Temporal lobe (tissue), 2 donors: Measurements from ENCODE around the gene TRIM49D1. TPM values are rescaled to one million over a fixed set of nuclear protein-coding genes. Genes with fewer than 3 reads are reported as not detected.

ENCODE experiments used
- small RNA-seq: library from RNA; depleted of rRNA; stranded (forward); fragments of <200 nt; gene quantifications from one replicate; pipeline ENCODE3, GENCODE V24; 2014; ENCODE audit warnings: low replicate concordance
- total RNA-seq: library from RNA; depleted of rRNA; stranded (reverse); fragments of >200 nt; gene quantifications from one replicate; pipeline ENCODE4 v1.2.3, GENCODE V29; 2014

TRIM49D1 gene
- total RNA-seq, 1 donor from 2014 or later, result not detected

Small RNA genes lying within 50 kb of the gene (small RNA-seq; reads per million reads assigned to genes)
- gene AP004607.1, result not detected

Other genes with a start within 250 kb of the TRIM49D1 start
- not detected for gene TRIM77, start 211.9 kb downstream of the TRIM49D1 start, total RNA-seq
- not detected for gene TRIM49, start 113.7 kb downstream of the TRIM49D1 start, total RNA-seq
- gene TRIM64B, start 43.8 kb downstream of the TRIM49D1 start, total RNA-seq, result not detected
- not detected for gene TRIM49D2, start 1.8 kb upstream of the TRIM49D1 start, total RNA-seq
- gene TRIM64, start 43.8 kb upstream of the TRIM49D1 start, total RNA-seq, result not detected
- not detected for gene TRIM49C, start 108.9 kb upstream of the TRIM49D1 start, total RNA-seq
- not detected for gene UBTFL1, start 163.7 kb upstream of the TRIM49D1 start, total RNA-seq
- gene NAALAD2, start 212.4 kb upstream of the TRIM49D1 start, total RNA-seq, result 6.4 TPM